Vagina (tissue), 2 donors: Measurements from ENCODE around the gene PGR. TPM values are rescaled to one million over a fixed set of nuclear protein-coding genes. Genes with fewer than 3 reads are reported as not detected.

Source experiments
- DNase-seq, 2 donors: peaks; one replicate each; pipeline ENCODE4 v3.0.0-alpha.2; 2017; ENCODE audit errors: extremely low spot score in 2 of 2
- H3K27ac ChIP-seq: fragments of 200-600 bp; sonication (generic); one replicate; pipeline ENCODE4 v1.5.1; 2019
- H3K27me3 ChIP-seq: fragments of 200-600 bp; sonication (generic); one replicate; pipeline ENCODE4 v1.5.1; 2019
- H3K36me3 ChIP-seq, 2 donors: fragments of 200-600 bp; sonication (generic); one replicate each; pipeline ENCODE4 v1.5.1; 2017 to 2019
- H3K4me1 ChIP-seq: fragments of 200-600 bp; sonication (generic); one replicate; pipeline ENCODE4 v1.5.1; 2019
- H3K4me3 ChIP-seq, 2 donors: fragments of 200-600 bp; sonication (generic); 1 replicate in 1 of 2; 2 replicates in 1 of 2; pipeline ENCODE4 v1.5.1; 2016 to 2019
- H3K9me3 ChIP-seq: fragments of 200-600 bp; sonication (generic); one replicate; pipeline ENCODE4 v1.5.1; 2019
- CTCF ChIP-seq, 3 experiments: fragments of 450-650 bp in 2 of 3; fragments of 200-600 bp in 1 of 3; sonication (generic) in 1 of 3; IDR thresholded peaks; one replicate each; pipeline ENCODE4 v1.5.1; 2017 to 2019; ENCODE audit warnings: antibody characterized with exemption in 3 of 3, mild to moderate bottlenecking in 2 of 3, moderate library complexity in 2 of 3
- POLR2A ChIP-seq, 2 donors: fragments of 450-650 bp; IDR thresholded peaks; one replicate each; pipeline ENCODE4 v1.6.1; 2017; ENCODE audit warnings: antibody characterized with exemption in 2 of 2, mild to moderate bottlenecking in 2 of 2, moderate library complexity in 2 of 2
- POLR2AphosphoS5 ChIP-seq, 2 donors: sonication (generic); formaldehyde crosslinking; IDR thresholded peaks; one replicate each; pipeline ENCODE4 v1.9.0; 2017; ENCODE audit warnings: antibody characterized with exemption in 2 of 2, mild to moderate bottlenecking in 2 of 2, low read depth in 1 of 2; ENCODE audit not compliant: insufficient read depth in 1 of 2
- intact Hi-C: fragments of 100-400 bp; cut with DNase I; formaldehyde crosslinking; loops from one replicate; pipeline ENCODE4 v1.15.1; 2023
- total RNA-seq: library from RNA; depleted of rRNA; stranded (reverse); fragments of >200 nt; gene quantifications from one replicate; pipeline ENCODE4 v1.2.3, GENCODE V29; 2016

Gene PGR
- total RNA-seq, 1 donor from 2014 or later: 34.4 TPM

GRCh38 chr11:101127699-101128570, 1.7 kb downstream of the PGR start:
- H3K9me3 ChIP-seq: no peaks in the 10 kb centered on the region
- intact Hi-C loops: loop anchor here (10.0 kb wide), 1 partner anchor 443 kb away; the partner anchor contains the start of gene ARHGAP42
- TF ChIP-seq POLR2A (IDR thresholded peaks at IDR 0.05): no peak
- TF ChIP-seq CTCF (IDR thresholded peaks at IDR 0.05): no peak
- TF ChIP-seq POLR2AphosphoS5 (IDR thresholded peaks at IDR 0.05; ENCODE audit: insufficient read depth in 1 of 2, low read depth in 1 of 2): no peak
- H3K27me3 ChIP-seq: no peaks in the 10 kb centered on the region
- H3K36me3 ChIP-seq: no peaks in the 10 kb centered on the region
- H3K27ac ChIP-seq: peak overlapping the region; percentile 93
- no peak for DNase-seq
- no peaks in the 10 kb centered on the region for H3K4me1 ChIP-seq
- peak overlapping the region; percentile 58 to 78 for H3K4me3 ChIP-seq

- TF ChIP-seq POLR2A (IDR thresholded peaks at IDR 0.05): no peak
- TF ChIP-seq CTCF (IDR thresholded peaks at IDR 0.05): no peak
- peak in 1 of 2 donors; percentile 4 for TF ChIP-seq POLR2AphosphoS5 (IDR thresholded peaks at IDR 0.05; ENCODE audit: insufficient read depth in 1 of 2, low read depth in 1 of 2)
- no peak for DNase-seq
Measured at GRCh38 chr11:101127197-101127698, 2.4 kb downstream of the PGR start.

DNA sequence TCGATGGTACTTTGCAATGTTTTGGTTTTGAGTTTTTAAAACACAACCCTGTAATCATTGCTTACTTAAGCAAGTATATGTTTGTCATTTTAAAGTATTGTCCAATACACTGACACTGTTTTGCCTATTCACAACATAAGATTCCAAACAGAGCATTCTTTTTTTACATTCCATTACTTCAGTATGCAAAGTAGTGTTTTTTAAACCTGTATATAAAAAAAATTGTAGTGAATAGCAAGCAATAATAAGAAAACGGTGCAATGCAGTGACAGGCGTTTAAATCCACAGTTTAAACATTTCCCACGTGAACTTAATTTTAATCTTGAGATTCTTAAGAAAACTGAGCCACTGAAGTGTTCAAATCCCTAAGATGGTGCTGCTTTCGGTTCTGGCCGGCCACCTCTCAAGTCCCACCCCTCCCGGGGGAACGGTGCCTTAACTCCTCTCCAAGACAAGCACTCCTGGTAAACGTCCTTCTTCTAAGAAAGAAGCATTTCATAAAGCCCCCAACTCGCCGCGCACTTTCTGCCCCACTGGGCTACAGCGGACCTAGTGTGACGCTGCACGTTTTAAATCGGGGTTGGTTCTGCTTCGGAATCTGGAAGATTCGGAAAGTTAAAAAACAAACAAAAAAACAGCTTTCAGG, 2.9 kb downstream of the PGR start:
- DNase-seq: no peak
- H3K9me3 ChIP-seq: no peaks in the 10 kb centered on the region
- intact Hi-C loops: loop anchor here (10.0 kb wide), 1 partner anchor 442 kb away; the partner anchor contains the start of gene ARHGAP42

More at GRCh38 chr11:101127197-101127698, 2.4 kb downstream of the PGR start:
- peaks cover 3% of the 10 kb centered on the region for H3K4me1 ChIP-seq
- H3K27ac ChIP-seq: peak overlapping the region; percentile 93
- H3K36me3 ChIP-seq: no peaks in the 10 kb centered on the region
- no peaks in the 10 kb centered on the region for H3K27me3 ChIP-seq
- intact Hi-C loops: loop anchor here (10.0 kb wide), 1 partner anchor 442 kb away; the partner anchor contains the start of gene ARHGAP42
- peak overlapping the region; percentile 58 to 78 for H3K4me3 ChIP-seq
- H3K9me3 ChIP-seq: no peaks in the 10 kb centered on the region

GRCh38 chr11:101115671-101116160, 13.9 kb downstream of the PGR start:
- H3K27me3 ChIP-seq: no peaks in the 10 kb centered on the region
- TF ChIP-seq POLR2A (IDR thresholded peaks at IDR 0.05) (no peak), CTCF (IDR thresholded peaks at IDR 0.05) (no peak), POLR2AphosphoS5 (IDR thresholded peaks at IDR 0.05; ENCODE audit: insufficient read depth in 1 of 2, low read depth in 1 of 2) (no peak)
- intact Hi-C loops: no loop called here
- H3K4me3 ChIP-seq: no peak overlapping the region
- DNase-seq: no peak
- H3K9me3 ChIP-seq: no peaks in the 10 kb centered on the region
- H3K4me1 ChIP-seq: peaks cover 7% of the 10 kb centered on the region
- H3K36me3 ChIP-seq: no peaks in the 10 kb centered on the region
- no peak overlapping the region for H3K27ac ChIP-seq

More for the DNA sequence above, 2.9 kb downstream of the PGR start:
- Histone ChIP-seq H3K36me3 (peaks cover 0 to 3% of the 10 kb centered on the region in 2 donors), H3K4me3 (peak overlapping the region; percentile 58 to 78), H3K27me3 (no peaks in the 10 kb centered on the region), H3K27ac (peak overlapping the region; percentile 93), H3K4me1 (peaks cover 6% of the 10 kb centered on the region)
- TF ChIP-seq POLR2AphosphoS5 (IDR thresholded peaks at IDR 0.05; ENCODE audit: insufficient read depth in 1 of 2, low read depth in 1 of 2) (peak in 1 of 2 donors; percentile 7), CTCF (IDR thresholded peaks at IDR 0.05) (no peak), POLR2A (IDR thresholded peaks at IDR 0.05) (no peak)
